AG09319 (cell line): ENCODE measurements around the gene PLBD2.
A peak's percentile ranks its signal among the peaks of the same experiment; 100 is the strongest.

Experiments used
- DNase-seq: peaks from one replicate; pipeline ENCODE4 v3.0.0-alpha.2; 2010; ENCODE audit warnings: low read depth; ENCODE audit errors: extremely low read depth
- CTCF ChIP-seq: IDR thresholded peaks from 2 replicates; pipeline ENCODE4 v1.5.1; 2011; ENCODE audit warnings: low read depth, mild to moderate bottlenecking, inconsistent platforms, low read length, moderate library complexity

The PLBD2 gene

GRCh38 chr12:113358381-113359132 is at the start of gene PLBD2:
Gene PLBD2 (plus strand): TSS chr12:113358587. CDS start chr12:113358601, 14 bp downstream.
- TF ChIP-seq CTCF, result peak; percentile 14; the same call in 1 of the 2 replicates
- peak; percentile 81 for DNase-seq

- no peak; the same call in 1 of the 2 replicates for TF ChIP-seq CTCF
- DNase-seq, result no peak
Observed at GRCh38 chr12:113310489-113310888, 47.9 kb upstream of the PLBD2 start.

- TF ChIP-seq CTCF, result no peak
- no peak for DNase-seq
Observed at GRCh38 chr12:113314121-113314529, 44.3 kb upstream of the PLBD2 start.

GRCh38 chr12:113315358-113315757 is 43.0 kb upstream of the PLBD2 start:
- TF ChIP-seq CTCF, result no peak
- no peak for DNase-seq

- DNase-seq, result no peak
- peak; percentile 6 for TF ChIP-seq CTCF
Observed at GRCh38 chr12:113316155-113316554, 42.2 kb upstream of the PLBD2 start.

- TF ChIP-seq CTCF, result no peak
- no peak for DNase-seq
Observed at GRCh38 chr12:113317122-113317521, 41.3 kb upstream of the PLBD2 start.

GRCh38 chr12:113318046-113318656 is 40.2 kb upstream of the PLBD2 start:
- TF ChIP-seq CTCF, result no peak
- no peak for DNase-seq
